Osteoblast (primary cell): ENCODE results near the gene RAD51B. TPM values are rescaled to one million over a fixed set of nuclear protein-coding genes. Genes with fewer than 3 reads are reported as not detected.

Experiments used
- DNase-seq: peaks from one replicate; pipeline ENCODE4 v3.0.0; 2011; ENCODE audit warnings: low spot score, mixed read lengths; ENCODE audit not compliant: insufficient read length; ENCODE audit errors: missing footprints
- H2AFZ ChIP-seq: 2 replicates; pipeline ENCODE4 v1.6.0; 2011; ENCODE audit warnings: mild to moderate bottlenecking, low read length
- H3K27ac ChIP-seq: 2 replicates; pipeline ENCODE4 v1.5.1; 2011; ENCODE audit warnings: mild to moderate bottlenecking, low read depth, low read length, moderate library complexity
- H3K27me3 ChIP-seq: 2 replicates; pipeline ENCODE4 v1.6.0; 2012; ENCODE audit warnings: mild to moderate bottlenecking, control low read depth, inconsistent platforms, low read length, moderate library complexity; ENCODE audit not compliant: insufficient read depth
- H3K36me3 ChIP-seq: 2 replicates; pipeline ENCODE4 v1.5.1; 2011; ENCODE audit warnings: mild to moderate bottlenecking, low read length, control low read depth, moderate library complexity; ENCODE audit not compliant: insufficient read depth
- H3K4me1 ChIP-seq: 2 replicates; pipeline ENCODE4 v1.5.1; 2011; ENCODE audit warnings: mild to moderate bottlenecking, low read length, control low read depth, moderate library complexity; ENCODE audit not compliant: insufficient read depth
- H3K4me2 ChIP-seq: 2 replicates; pipeline ENCODE4 v1.6.0; 2011; ENCODE audit warnings: mild to moderate bottlenecking, low read length; ENCODE audit not compliant: insufficient read depth
- H3K4me3 ChIP-seq: fragments of 200-600 bp; sonication (generic); 3 replicates; pipeline ENCODE4 v1.5.1; 2012; ENCODE audit warnings: mild to moderate bottlenecking, low read length, inconsistent platforms; ENCODE audit not compliant: insufficient read depth
- H3K79me2 ChIP-seq: 2 replicates; pipeline ENCODE4 v1.6.0; 2012; ENCODE audit warnings: mild to moderate bottlenecking, low read length, control low read depth, inconsistent platforms; ENCODE audit not compliant: insufficient read depth
- H3K9me3 ChIP-seq: 2 replicates; pipeline ENCODE4 v1.5.1; 2011; ENCODE audit warnings: low read depth, low read length, control low read depth
- H4K20me1 ChIP-seq: 2 replicates; pipeline ENCODE4 v1.6.0; 2012; ENCODE audit warnings: mild to moderate bottlenecking, low read length, control low read depth; ENCODE audit not compliant: insufficient read depth
- total RNA-seq: library from RNA; depleted of rRNA; stranded (reverse); fragments of >200 nt; gene quantifications from 2 replicates; pipeline ENCODE4 v1.2.3, GENCODE V29; 2012
- TF ChIP-seq, protein P1 (sequence below): IDR thresholded peaks from 2 replicates; pipeline ENCODE4 v1.5.1; 2011; ENCODE audit warnings: mild to moderate bottlenecking, low read depth, low read length, moderate library complexity; ENCODE audit errors: extremely low read depth

Gene RAD51B
- total RNA-seq, 1 donor = 13.8 TPM

DNA sequence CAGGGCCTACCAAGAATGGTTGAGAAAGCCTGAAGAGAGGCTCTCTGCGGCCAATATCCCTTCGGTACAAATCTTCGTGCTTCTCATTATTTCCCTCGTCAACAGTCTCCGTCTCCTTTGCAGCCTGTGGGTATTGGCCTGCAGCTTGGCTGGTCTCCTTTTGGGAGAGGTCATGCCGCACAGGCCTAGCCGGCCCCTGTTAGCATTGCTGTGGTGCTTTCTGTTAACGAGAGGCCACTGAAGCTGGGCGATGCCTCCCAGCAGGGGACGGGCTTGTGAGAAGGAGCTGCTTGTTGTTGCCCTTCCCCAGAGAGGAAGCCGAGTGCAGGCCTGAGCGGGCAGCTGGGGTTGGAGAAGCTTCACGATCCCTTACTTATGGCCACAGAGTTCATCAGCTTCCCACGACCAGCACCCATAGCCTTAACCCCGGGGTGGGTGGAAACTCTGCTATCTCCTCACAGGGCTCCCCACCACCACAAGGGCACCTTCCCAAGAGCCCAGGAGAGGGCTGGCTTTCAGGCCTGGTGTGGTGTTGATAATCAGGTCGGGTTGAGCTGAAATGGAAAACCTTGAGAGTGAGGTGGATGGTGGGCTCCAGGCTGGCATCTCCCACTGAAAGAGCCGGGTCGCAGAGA, 744.7 kb downstream of the RAD51B start:
- TF ChIP-seq, protein P1, sequence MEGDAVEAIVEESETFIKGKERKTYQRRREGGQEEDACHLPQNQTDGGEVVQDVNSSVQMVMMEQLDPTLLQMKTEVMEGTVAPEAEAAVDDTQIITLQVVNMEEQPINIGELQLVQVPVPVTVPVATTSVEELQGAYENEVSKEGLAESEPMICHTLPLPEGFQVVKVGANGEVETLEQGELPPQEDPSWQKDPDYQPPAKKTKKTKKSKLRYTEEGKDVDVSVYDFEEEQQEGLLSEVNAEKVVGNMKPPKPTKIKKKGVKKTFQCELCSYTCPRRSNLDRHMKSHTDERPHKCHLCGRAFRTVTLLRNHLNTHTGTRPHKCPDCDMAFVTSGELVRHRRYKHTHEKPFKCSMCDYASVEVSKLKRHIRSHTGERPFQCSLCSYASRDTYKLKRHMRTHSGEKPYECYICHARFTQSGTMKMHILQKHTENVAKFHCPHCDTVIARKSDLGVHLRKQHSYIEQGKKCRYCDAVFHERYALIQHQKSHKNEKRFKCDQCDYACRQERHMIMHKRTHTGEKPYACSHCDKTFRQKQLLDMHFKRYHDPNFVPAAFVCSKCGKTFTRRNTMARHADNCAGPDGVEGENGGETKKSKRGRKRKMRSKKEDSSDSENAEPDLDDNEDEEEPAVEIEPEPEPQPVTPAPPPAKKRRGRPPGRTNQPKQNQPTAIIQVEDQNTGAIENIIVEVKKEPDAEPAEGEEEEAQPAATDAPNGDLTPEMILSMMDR = no peak
- Histone ChIP-seq H3K36me3 (no peaks in the 10 kb centered on the region), H3K4me2 (no peak overlapping the region), H3K4me1 (peaks cover 7% of the 10 kb centered on the region), H4K20me1 (no peaks in the 10 kb centered on the region), H2AFZ (peak overlapping the region; percentile 59), H3K9me3 (no peaks in the 10 kb centered on the region), H3K4me3 (no peak overlapping the region), H3K27me3 (no peaks in the 10 kb centered on the region), H3K27ac (no peak overlapping the region), H3K79me2 (no peaks in the 10 kb centered on the region)
- no peak for DNase-seq

DNA sequence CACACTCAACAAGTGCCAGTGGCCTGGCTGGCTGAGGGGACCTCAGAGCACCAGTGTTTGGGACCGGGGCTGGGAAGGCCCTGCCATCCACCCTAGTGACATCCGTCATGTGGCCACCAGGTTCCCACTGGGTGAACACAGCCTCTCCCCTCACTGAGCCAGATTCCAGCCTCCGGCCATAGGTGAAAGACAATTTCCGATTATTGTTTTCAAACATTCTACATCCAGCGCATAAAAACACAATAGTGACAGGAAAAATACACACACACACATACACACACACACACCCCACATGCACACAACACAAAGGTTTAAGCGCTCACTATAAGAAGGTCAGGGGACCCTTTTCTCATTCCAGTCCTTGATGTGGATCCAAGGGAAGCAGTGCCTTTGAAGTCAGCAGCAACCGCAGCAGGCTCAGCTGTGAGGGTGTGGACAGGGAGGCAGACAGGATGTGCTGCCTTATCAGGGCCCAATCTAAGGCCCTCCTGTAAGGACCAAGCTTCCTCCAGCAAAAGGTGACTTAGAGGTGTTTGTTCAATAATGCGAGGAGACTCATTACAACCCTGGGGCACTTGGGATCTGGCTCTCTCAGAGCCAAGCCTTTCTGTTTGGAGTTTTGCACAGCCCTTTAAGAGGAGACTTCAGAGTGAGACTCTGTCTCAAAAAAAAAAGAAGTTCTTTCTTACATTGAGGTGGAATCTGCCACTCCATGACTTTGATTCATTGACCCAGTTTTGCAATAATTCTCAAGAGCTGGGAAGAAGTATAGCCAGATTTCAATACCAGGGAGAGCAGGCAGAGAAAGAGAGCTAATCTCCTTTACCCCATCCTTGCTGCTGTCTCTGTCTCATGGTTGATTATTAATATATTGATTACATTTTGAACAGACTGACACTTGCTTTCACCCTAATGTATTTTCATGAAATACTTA, 745.5 kb downstream of the RAD51B start:
- no peaks in the 10 kb centered on the region for H4K20me1 ChIP-seq
- H3K9me3 ChIP-seq = no peaks in the 10 kb centered on the region
- no peaks in the 10 kb centered on the region for H3K27me3 ChIP-seq
- no peak overlapping the region for H3K27ac ChIP-seq
- H3K4me1 ChIP-seq = peaks cover 7% of the 10 kb centered on the region
- no peak for DNase-seq
- no peak overlapping the region for H3K4me3 ChIP-seq
- no peak overlapping the region for H3K4me2 ChIP-seq
- H3K79me2 ChIP-seq = no peaks in the 10 kb centered on the region
- no peaks in the 10 kb centered on the region for H3K36me3 ChIP-seq
- no peak overlapping the region for H2AFZ ChIP-seq
- TF ChIP-seq, protein P1 = no peak

GRCh38 chr14:68566075-68566474, 746.5 kb downstream of the RAD51B start:
- H2AFZ ChIP-seq = no peak overlapping the region
- TF ChIP-seq, protein P1 = no peak
- no peaks in the 10 kb centered on the region for H3K27me3 ChIP-seq
- no peak overlapping the region for H3K4me3 ChIP-seq
- H3K27ac ChIP-seq = no peak overlapping the region
- no peak for DNase-seq
- no peaks in the 10 kb centered on the region for H3K79me2 ChIP-seq
- peaks cover 7% of the 10 kb centered on the region for H3K4me1 ChIP-seq
- H3K9me3 ChIP-seq = no peaks in the 10 kb centered on the region
- no peak overlapping the region for H3K4me2 ChIP-seq
- no peaks in the 10 kb centered on the region for H3K36me3 ChIP-seq
- H4K20me1 ChIP-seq = no peaks in the 10 kb centered on the region
